ENCODE measurements around the gene MR1.

The MR1 gene

DNA sequence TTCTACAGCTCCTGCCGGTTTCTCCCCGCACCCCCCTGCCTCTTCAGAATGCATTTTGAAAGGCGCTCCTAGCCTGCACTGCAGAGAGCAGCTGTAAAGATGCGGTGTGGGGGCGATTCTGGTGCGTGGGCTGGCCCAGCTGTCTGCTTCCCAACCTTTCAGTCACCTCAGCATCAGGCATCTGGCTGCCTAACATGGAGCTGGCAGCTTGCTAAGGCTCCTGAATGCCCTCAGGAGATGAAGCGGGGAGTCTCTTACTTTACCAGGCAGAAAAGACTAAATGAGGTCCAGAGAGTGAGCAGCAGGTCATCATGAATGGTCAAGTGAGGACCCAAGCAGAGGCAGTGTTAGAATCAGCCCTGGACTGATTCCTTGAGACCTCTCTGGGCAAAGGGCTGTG lies 63.5 kb downstream of the MR1 start:
- Histone ChIP-seq H3K9me3 (ENCODE audit: severe bottlenecking) (no peaks in the 10 kb centered on the region), H3K27ac (no peak overlapping the region), H3K27me3 (ENCODE audit: insufficient read depth, low read depth, severe bottlenecking) (no peaks in the 10 kb centered on the region), H3K36me3 (peaks cover 5% of the 10 kb centered on the region), H3K4me3 (ENCODE audit: low read depth, low read length) (no peak overlapping the region)
- TF ChIP-seq, protein P1, sequence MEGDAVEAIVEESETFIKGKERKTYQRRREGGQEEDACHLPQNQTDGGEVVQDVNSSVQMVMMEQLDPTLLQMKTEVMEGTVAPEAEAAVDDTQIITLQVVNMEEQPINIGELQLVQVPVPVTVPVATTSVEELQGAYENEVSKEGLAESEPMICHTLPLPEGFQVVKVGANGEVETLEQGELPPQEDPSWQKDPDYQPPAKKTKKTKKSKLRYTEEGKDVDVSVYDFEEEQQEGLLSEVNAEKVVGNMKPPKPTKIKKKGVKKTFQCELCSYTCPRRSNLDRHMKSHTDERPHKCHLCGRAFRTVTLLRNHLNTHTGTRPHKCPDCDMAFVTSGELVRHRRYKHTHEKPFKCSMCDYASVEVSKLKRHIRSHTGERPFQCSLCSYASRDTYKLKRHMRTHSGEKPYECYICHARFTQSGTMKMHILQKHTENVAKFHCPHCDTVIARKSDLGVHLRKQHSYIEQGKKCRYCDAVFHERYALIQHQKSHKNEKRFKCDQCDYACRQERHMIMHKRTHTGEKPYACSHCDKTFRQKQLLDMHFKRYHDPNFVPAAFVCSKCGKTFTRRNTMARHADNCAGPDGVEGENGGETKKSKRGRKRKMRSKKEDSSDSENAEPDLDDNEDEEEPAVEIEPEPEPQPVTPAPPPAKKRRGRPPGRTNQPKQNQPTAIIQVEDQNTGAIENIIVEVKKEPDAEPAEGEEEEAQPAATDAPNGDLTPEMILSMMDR (IDR thresholded peaks at IDR 0.05; ENCODE audit: low read depth, low read length) = no peak
- DNase-seq = no peak

DNA sequence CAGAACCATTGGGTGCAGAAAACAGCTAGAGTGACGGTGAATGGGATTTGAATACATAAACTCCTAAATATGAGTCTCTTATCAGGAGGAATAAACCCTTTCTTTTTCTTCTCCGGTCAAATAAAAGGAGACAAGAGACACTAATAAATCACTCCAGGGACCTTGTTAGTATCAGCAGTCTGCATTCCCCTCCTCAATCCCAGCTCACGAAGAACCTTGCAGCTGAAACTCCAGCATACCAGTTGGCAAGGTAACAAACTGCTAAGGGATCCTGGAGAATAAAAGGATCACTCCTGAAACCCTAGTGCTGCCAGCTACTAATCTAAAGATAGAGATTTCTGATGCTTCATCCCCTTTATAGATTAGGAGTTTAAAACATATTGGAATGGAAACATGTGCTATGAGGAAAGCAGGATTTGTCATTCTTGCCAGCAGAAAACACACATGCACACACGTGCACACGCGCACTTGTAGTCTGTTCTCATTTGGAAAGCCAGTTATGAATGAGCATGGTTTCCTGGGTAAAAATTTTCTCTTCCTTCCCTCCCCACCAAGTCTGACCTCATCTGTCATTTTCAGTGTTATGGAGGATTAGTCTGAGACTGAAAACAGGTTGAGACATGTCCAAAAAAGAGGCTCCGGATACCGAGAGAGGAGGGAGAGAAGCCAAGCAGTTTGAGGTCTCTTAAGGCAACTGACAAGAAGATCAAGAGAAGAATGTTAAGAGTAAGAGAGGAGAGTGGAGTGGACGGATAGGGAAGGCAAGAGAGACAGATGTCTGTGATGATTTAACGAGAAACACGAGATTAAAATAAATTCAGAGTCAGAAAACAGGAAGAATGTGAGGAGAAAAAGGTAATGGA lies 65.6 kb downstream of the MR1 start:
- H3K27ac ChIP-seq = peak overlapping the region; percentile 64
- H3K4me3 ChIP-seq (ENCODE audit: low read depth, low read length) = no peak overlapping the region
- peak; percentile 25 for DNase-seq
- no peaks in the 10 kb centered on the region for H3K36me3 ChIP-seq
- TF ChIP-seq, protein P1 (IDR thresholded peaks at IDR 0.05; ENCODE audit: low read depth, low read length) = no peak
- H3K9me3 ChIP-seq (ENCODE audit: severe bottlenecking) = no peaks in the 10 kb centered on the region
- H3K27me3 ChIP-seq (ENCODE audit: insufficient read depth, low read depth, severe bottlenecking) = no peaks in the 10 kb centered on the region

DNA sequence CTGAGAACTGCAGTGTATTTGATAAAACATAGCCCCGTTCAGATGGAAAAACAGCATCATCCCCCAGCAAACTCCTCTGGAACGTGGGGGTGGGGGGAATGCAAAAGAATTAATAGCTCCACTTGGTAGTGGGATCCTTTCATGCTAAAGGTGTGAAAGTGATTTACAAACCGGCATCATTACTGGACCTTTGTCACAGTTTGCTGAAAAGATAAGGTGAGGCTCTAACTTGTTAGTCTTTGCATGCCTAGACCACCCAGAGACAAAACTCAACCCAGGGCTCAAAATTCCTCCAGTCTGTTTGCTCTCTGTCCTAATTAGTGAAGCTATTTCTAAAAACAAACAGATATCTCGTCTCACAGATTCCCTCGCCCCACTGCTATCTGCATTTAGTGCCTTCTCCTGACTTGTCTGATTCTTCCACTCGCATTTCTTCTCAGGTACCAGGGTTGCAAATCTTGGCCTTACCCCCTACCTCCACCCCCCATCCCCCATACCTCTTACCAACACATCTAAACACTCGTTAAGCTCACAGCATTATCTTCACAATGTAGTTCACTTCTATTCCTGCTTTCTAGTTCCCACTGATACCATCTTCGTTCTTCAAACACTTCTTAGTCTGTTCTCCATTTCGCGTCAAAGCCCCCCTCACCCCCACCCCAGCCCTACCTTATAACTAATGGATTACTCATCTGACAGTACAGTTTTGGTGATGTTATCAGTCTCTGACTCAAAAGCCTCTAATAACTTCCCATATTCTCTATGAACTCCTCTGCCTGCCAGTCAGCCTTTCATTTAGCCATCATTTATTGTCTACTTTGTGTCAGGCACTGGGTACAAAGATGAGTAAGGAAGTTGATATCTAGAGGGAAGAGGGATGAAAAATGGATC lies 66.5 kb downstream of the MR1 start:
- no peaks in the 10 kb centered on the region for H3K27me3 ChIP-seq (ENCODE audit: insufficient read depth, low read depth, severe bottlenecking)
- H3K27ac ChIP-seq = peak overlapping the region; percentile 64

DNA sequence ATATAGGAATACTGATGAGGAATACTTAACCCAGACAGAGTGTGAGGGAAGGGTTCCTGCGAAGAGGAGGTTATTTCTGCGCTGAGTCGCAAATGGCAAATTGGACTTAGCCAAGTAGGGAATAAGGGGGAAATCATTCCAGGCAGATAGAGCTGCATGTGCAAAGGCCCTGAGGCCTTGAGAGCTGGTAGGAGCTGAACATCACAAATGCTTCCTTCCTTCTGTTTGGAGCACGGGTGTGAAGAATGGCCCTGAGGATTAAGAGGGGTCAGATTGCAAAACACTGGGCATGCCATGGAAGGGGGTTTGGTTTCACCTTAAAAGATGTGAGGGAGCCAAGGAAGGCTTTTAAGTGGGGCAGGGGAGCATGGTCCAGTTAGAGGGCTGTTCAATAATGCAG lies 67.2 kb downstream of the MR1 start:
- Histone ChIP-seq H3K27me3 (ENCODE audit: insufficient read depth, low read depth, severe bottlenecking) (no peaks in the 10 kb centered on the region), H3K9me3 (ENCODE audit: severe bottlenecking) (no peaks in the 10 kb centered on the region), H3K27ac (no peak overlapping the region), H3K4me3 (ENCODE audit: low read depth, low read length) (no peak overlapping the region), H3K36me3 (no peaks in the 10 kb centered on the region)
- DNase-seq = no peak
- TF ChIP-seq, protein P1 (IDR thresholded peaks at IDR 0.05; ENCODE audit: low read depth, low read length) = no peak

More for the DNA sequence above, 66.5 kb downstream of the MR1 start:
- no peak for DNase-seq
- Histone ChIP-seq H3K9me3 (ENCODE audit: severe bottlenecking) (no peaks in the 10 kb centered on the region), H3K4me3 (ENCODE audit: low read depth, low read length) (peak overlapping the region; percentile 4; the same call in 1 of the 2 replicates), H3K36me3 (no peaks in the 10 kb centered on the region)
- TF ChIP-seq, protein P1 (IDR thresholded peaks at IDR 0.05; ENCODE audit: low read depth, low read length) = no peak

DNA sequence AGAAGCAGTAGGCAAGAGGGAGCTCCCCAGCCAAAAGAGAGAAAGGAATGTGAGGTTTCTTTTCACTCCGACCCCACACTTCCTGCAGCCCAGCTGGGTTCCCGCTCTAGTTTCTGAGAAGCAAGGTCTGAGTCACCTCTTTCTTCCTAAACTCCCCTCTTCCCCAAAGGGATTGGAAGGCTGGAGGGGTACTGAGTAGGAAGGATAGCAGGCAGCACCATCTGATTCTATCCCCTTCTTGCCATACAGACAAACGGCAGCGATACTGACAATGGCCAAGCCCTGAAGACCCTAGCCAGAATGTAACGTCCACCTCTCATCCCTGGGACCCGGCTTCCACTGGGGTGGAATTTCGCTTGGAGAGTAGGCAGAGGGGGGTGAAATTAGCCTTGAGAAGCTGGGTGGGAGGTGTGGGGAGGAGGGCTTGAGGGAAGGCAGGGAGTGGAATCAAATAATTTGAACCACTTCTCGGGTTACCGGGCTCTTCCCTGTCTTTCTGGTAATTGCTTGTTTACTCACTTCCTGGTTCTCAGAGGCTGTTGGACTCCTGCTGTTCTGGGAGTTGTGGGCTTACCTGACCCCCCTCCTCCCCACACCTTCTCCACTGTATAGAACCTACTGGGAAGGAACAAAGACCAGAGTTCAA lies 67.9 kb downstream of the MR1 start:
- H3K27me3 ChIP-seq (ENCODE audit: insufficient read depth, low read depth, severe bottlenecking) = no peaks in the 10 kb centered on the region
- H3K36me3 ChIP-seq = no peaks in the 10 kb centered on the region
- no peaks in the 10 kb centered on the region for H3K9me3 ChIP-seq (ENCODE audit: severe bottlenecking)
- no peak overlapping the region for H3K27ac ChIP-seq
- TF ChIP-seq, protein P1 (IDR thresholded peaks at IDR 0.05; ENCODE audit: low read depth, low read length) = no peak
- no peak overlapping the region for H3K4me3 ChIP-seq (ENCODE audit: low read depth, low read length)
- no peak for DNase-seq

Measured in WERI-Rb-1 (cell line).